SK-N-SH (cell line): ENCODE results near the gene MFSD2B. TPM values are rescaled to one million over a fixed set of nuclear protein-coding genes. Genes with fewer than 3 reads are reported as not detected.

ENCODE experiments used
- CTCF ChIA-PET: fragments of 300-600, 350-600 bp; formaldehyde crosslinking; extraction: SDS; loops from one replicate; lab custom pipeline; 2021; lab: Yijun Ruan, JAX
- POLR2A ChIA-PET: fragments of 350-600 bp; sonication (Branson Sonifier 250); formaldehyde crosslinking; extraction: SDS; loops from one replicate; lab custom pipeline; 2020; ENCODE audit warnings: antibody characterized with exemption, inconsistent platforms; lab: Yijun Ruan, JAX
- DNase-seq: peaks from one replicate; pipeline ENCODE4 v3.0.0; 2012
- H2AFZ ChIP-seq: fragments of 200-600 bp; sonication (generic); 2 replicates; pipeline ENCODE4 v1.8.1; 2016; ENCODE audit warnings: antibody characterized with exemption, mild to moderate bottlenecking, low read depth
- H3F3A ChIP-seq: fragments of 200-600 bp; sonication (generic); replicated peaks from 2 replicates; pipeline ENCODE3; 2016; ENCODE audit warnings: antibody characterized with exemption, mild to moderate bottlenecking; ENCODE audit not compliant: insufficient read depth
- H3K27ac ChIP-seq, 2 experiments: fragments of 200-500 bp in 1 of 2; fragments of 200-600 bp in 1 of 2; sonication (Bioruptor generic) in 1 of 2; sonication (generic), shearing (Covaris generic) in 1 of 2; 2 replicates each; pipeline versions ENCODE4 v1.5.1 to v1.6.1; 2014 to 2016; ENCODE audit warnings: low read depth in 2 of 2, inconsistent platforms in 1 of 2, low read length in 1 of 2, mild to moderate bottlenecking in 1 of 2, mixed read lengths in 1 of 2
- H3K27me3 ChIP-seq: fragments of 200-600 bp; sonication (generic), shearing (Covaris generic); 2 replicates; pipeline ENCODE4 v1.6.1; 2016; ENCODE audit warnings: mixed run types; ENCODE audit not compliant: insufficient read depth
- H3K36me3 ChIP-seq, 2 experiments: fragments of 200-500 bp in 1 of 2; fragments of 200-600 bp in 1 of 2; sonication (Bioruptor generic) in 1 of 2; sonication (generic) in 1 of 2; replicated peaks in 1 of 2; 2 replicates each; pipeline versions ENCODE3 to v1.5.1; 2014 to 2016; ENCODE audit warnings: low read length in 1 of 2, mild to moderate bottlenecking in 1 of 2; ENCODE audit not compliant: insufficient read depth in 2 of 2, control insufficient read depth in 1 of 2
- H3K4me1 ChIP-seq, 2 experiments: fragments of 200-500 bp in 1 of 2; fragments of 200-600 bp in 1 of 2; sonication (Bioruptor generic) in 1 of 2; sonication (generic), shearing (Covaris generic) in 1 of 2; 2 replicates each; pipeline versions ENCODE4 v1.5.1 to v1.6.1; 2014 to 2016; ENCODE audit warnings: low read depth in 1 of 2, low read length in 1 of 2, mixed run types in 1 of 2; ENCODE audit not compliant: insufficient read depth in 2 of 2, control insufficient read depth in 1 of 2
- H3K4me2 ChIP-seq: fragments of 200-600 bp; sonication (generic), shearing (Covaris generic); 2 replicates; pipeline ENCODE4 v1.6.1; 2017; ENCODE audit warnings: mixed run types
- H3K4me3 ChIP-seq, 2 experiments: fragments of 200-500 bp in 1 of 2; fragments of 200-600 bp in 1 of 2; sonication (Bioruptor generic) in 1 of 2; sonication (generic), shearing (Covaris generic) in 1 of 2; 2 replicates each; pipeline versions ENCODE4 v1.5.1 to v1.8.1; 2014 to 2016; ENCODE audit warnings: low read depth in 2 of 2, inconsistent platforms in 1 of 2, low read length in 1 of 2, mild to moderate bottlenecking in 1 of 2, mixed read lengths in 1 of 2, moderate library complexity in 1 of 2
- H3K79me2 ChIP-seq: fragments of 200-600 bp; sonication (generic); 2 replicates; pipeline ENCODE4 v1.8.1; 2017; ENCODE audit warnings: mild to moderate bottlenecking; ENCODE audit not compliant: insufficient read depth
- H3K9ac ChIP-seq: fragments of 200-600 bp; sonication (generic); 2 replicates; pipeline ENCODE4 v1.6.1; 2017; ENCODE audit warnings: mixed run types
- H3K9me2 ChIP-seq: fragments of 200-600 bp; sonication (generic); 2 replicates; pipeline ENCODE4 v1.6.1; 2017; ENCODE audit warnings: mixed run types
- H3K9me3 ChIP-seq: fragments of 200-600 bp; sonication (generic); 2 replicates; pipeline ENCODE4 v1.6.1; 2017; ENCODE audit warnings: mixed run types, mild to moderate bottlenecking, moderate library complexity
- H4K20me1 ChIP-seq: fragments of 200-600 bp; sonication (generic); 2 replicates; pipeline ENCODE4 v1.6.1; 2017; ENCODE audit warnings: mild to moderate bottlenecking, mixed run types; ENCODE audit not compliant: insufficient read depth
- CHD2 ChIP-seq: fragments of 150-350 bp; IDR thresholded peaks from 2 replicates; pipeline ENCODE4 v1.6.1; 2018; ENCODE audit warnings: low read length; ENCODE audit not compliant: partially characterized antibody
- ELF1 ChIP-seq: IDR thresholded peaks from 2 replicates; pipeline ENCODE4 v1.4.0; 2012
- EP300 ChIP-seq, 2 experiments: IDR thresholded peaks; 2 replicates each; pipeline versions ENCODE4 v1.4.0 to v1.6.1; 2012; ENCODE audit warnings: borderline replicate concordance in 1 of 2, low read depth in 1 of 2, low read length in 1 of 2
- EZH2phosphoT487 ChIP-seq: fragments of 200-600 bp; sonication (generic); IDR thresholded peaks from 2 replicates; pipeline ENCODE4 v1.6.1; 2017; ENCODE audit warnings: low read depth, mixed run types, mild to moderate bottlenecking, antibody characterized with exemption, moderate library complexity, borderline replicate concordance
- FOSL2 ChIP-seq: IDR thresholded peaks from 2 replicates; pipeline ENCODE4 v1.4.0; 2012; ENCODE audit warnings: low read depth, mild to moderate bottlenecking, moderate library complexity, borderline replicate concordance
- GATA2 ChIP-seq: sonication (generic); formaldehyde crosslinking; IDR thresholded peaks from 2 replicates; pipeline ENCODE4 v1.5.0; 2020; ENCODE audit warnings: mild to moderate bottlenecking, missing genetic modification reagents
- IRF3 ChIP-seq: fragments of 150-350 bp; IDR thresholded peaks from 2 replicates; pipeline ENCODE4 v1.6.1; 2016; ENCODE audit warnings: mild to moderate bottlenecking, low read depth, low read length
- NFIC ChIP-seq: IDR thresholded peaks from 2 replicates; pipeline ENCODE4 v1.4.0; 2012; ENCODE audit warnings: borderline replicate concordance
- PBX3 ChIP-seq: IDR thresholded peaks from 2 replicates; pipeline ENCODE4; 2012
- RAD21 ChIP-seq: IDR thresholded peaks from 2 replicates; pipeline ENCODE4 v1.6.1; 2012; ENCODE audit warnings: mild to moderate bottlenecking, low read length
- RCOR1 ChIP-seq: fragments of 150-350 bp; IDR thresholded peaks from 2 replicates; pipeline ENCODE4 v1.6.1; 2017; ENCODE audit warnings: antibody characterized with exemption, low read length
- REST ChIP-seq: IDR thresholded peaks from 2 replicates; pipeline ENCODE4 v1.6.1; 2012; ENCODE audit warnings: mild to moderate bottlenecking, low read depth, low read length, moderate library complexity
- RFX5 ChIP-seq: IDR thresholded peaks from 2 replicates; pipeline ENCODE4 v1.6.1; 2012; ENCODE audit warnings: mild to moderate bottlenecking, improper control_type of control experiment, low read length
- RXRA ChIP-seq: IDR thresholded peaks from 2 replicates; pipeline ENCODE4 v1.4.0; 2012; ENCODE audit warnings: low read depth, mild to moderate bottlenecking, borderline replicate concordance
- SIN3A ChIP-seq: IDR thresholded peaks from 2 replicates; pipeline ENCODE4 v1.6.1; 2012; ENCODE audit warnings: low read depth, mild to moderate bottlenecking, low read length, moderate library complexity, borderline replicate concordance
- SMC3 ChIP-seq: IDR thresholded peaks from 2 replicates; pipeline ENCODE4 v1.6.1; 2012; ENCODE audit warnings: low read depth, low read length, improper control_type of control experiment
- TAF1 ChIP-seq: IDR thresholded peaks from 2 replicates; pipeline ENCODE4 v1.6.1; 2012; ENCODE audit warnings: low read depth, mild to moderate bottlenecking, low read length, moderate library complexity, borderline replicate concordance
- TCF12 ChIP-seq: IDR thresholded peaks from 2 replicates; pipeline ENCODE4 v1.4.0; 2012
- USF1 ChIP-seq: IDR thresholded peaks from 2 replicates; pipeline ENCODE4 v1.4.0; 2012; ENCODE audit warnings: low read depth, borderline replicate concordance
- USF2 ChIP-seq: fragments of 150-350 bp; IDR thresholded peaks from 2 replicates; pipeline ENCODE4 v1.6.1; 2017; ENCODE audit warnings: antibody characterized with exemption, low read length, low read depth, borderline replicate concordance
- WGBS: methylation state at CpG from one replicate; pipeline ENCODE4 v1.1.6; 2017; ENCODE audit warnings: low lambda C conversion rate; 5-methylcytosine and 5-hydroxymethylcytosine counted together
- polyA plus RNA-seq, 3 experiments: library from polyadenylated mRNA; depleted of rRNA; stranded (reverse); fragments of >200 nt; gene quantifications; 2 replicates each; pipeline ENCODE4 v1.2.3, GENCODE V29; 2012

The MFSD2B gene
- polyA plus RNA-seq, 1 of the 3 experiments (the other 2 are of a cell fraction): not detected

- no peak for DNase-seq
- Histone ChIP-seq H3K9me3 (no peaks in the 10 kb centered on the region), H3K4me3 (no peak overlapping the region), H2AFZ (no peak overlapping the region), H3K79me2 (peaks cover 3% of the 10 kb centered on the region; the same call in 1 of the 2 replicates), H3F3A (peaks cover 15% of the 10 kb centered on the region), H3K36me3 (peaks cover 0 to 11% of the 10 kb centered on the region in 2 experiments), H3K27me3 (no peaks in the 10 kb centered on the region), H3K4me1 (peaks cover 3 to 23% of the 10 kb centered on the region in 2 experiments; a peak in 1 of 4 replicates), H3K9ac (no peak overlapping the region), H4K20me1 (no peaks in the 10 kb centered on the region), H3K9me2 (no peaks in the 10 kb centered on the region), H3K27ac (no peak overlapping the region), H3K4me2 (no peak overlapping the region)
- TF ChIP-seq PBX3: no peak
- no peak for TF ChIP-seq RCOR1
- no peak for TF ChIP-seq RFX5
- no peak for TF ChIP-seq NFIC
- TF ChIP-seq REST: no peak
- TF ChIP-seq SMC3: no peak
- TF ChIP-seq SIN3A: no peak
- no peak for TF ChIP-seq EP300 (IDR thresholded peaks at IDR 0.05; ENCODE audit: borderline replicate concordance in 1 of 2, low read depth in 1 of 2, low read length in 1 of 2)
- CTCF ChIA-PET: interaction anchor here (0.5 to 3.9 kb wide), 6 partner anchors 9 to 232 kb away, joined by 3 to 43 read pairs (median 8); partner anchors contain the start of gene TP53I3
- POLR2A ChIA-PET: interaction anchor here (1.3 kb wide), 1 partner anchor 112 kb away, joined by 3 read pairs; the partner anchor contains the start of gene UBXN2A
- WGBS: 93% methylated on average over 8 of the region's 8 CpGs
These were observed 41.9 kb downstream of the MFSD2B start for GRCh38 chr2:24051833-24052232.

- Histone ChIP-seq H4K20me1 (no peaks in the 10 kb centered on the region), H3K9me3 (no peaks in the 10 kb centered on the region), H3K4me2 (no peak overlapping the region), H3K79me2 (no peaks in the 10 kb centered on the region), H3F3A (peaks cover 11% of the 10 kb centered on the region), H3K9me2 (no peaks in the 10 kb centered on the region), H3K27ac (no peak overlapping the region), H3K4me3 (no peak overlapping the region), H3K4me1 (peaks cover 0 to 18% of the 10 kb centered on the region in 2 experiments; a peak in 1 of 4 replicates), H3K27me3 (no peaks in the 10 kb centered on the region), H2AFZ (no peak overlapping the region), H3K36me3 (peaks cover 0 to 11% of the 10 kb centered on the region in 2 experiments), H3K9ac (no peak overlapping the region)
- DNase-seq: no peak
- POLR2A ChIA-PET: interaction anchor here (1.0 kb wide), 1 partner anchor 13 kb away, joined by 4 read pairs; no protein-coding TSS in a partner anchor
- WGBS: 96% methylated on average over 1 of the region's 1 CpG
- CTCF ChIA-PET: interaction anchor here (0.6 to 1.7 kb wide), 6 partner anchors 17 to 1088 kb away, joined by 3 to 4 read pairs (median 3); partner anchors contain the start of gene SF3B6
- TF ChIP-seq FOSL2 (no peak), RXRA (no peak), CHD2 (no peak), USF1 (no peak), ELF1 (no peak), RFX5 (no peak), RAD21 (no peak), EZH2phosphoT487 (no peak), TCF12 (no peak), USF2 (no peak), IRF3 (no peak), GATA2 (no peak), TAF1 (no peak)
These were observed 43.1 kb downstream of the MFSD2B start for GRCh38 chr2:24052951-24053350.
